Heart left ventricle (tissue), 16 donors: ENCODE measurements around the gene CD247. TPM values are rescaled to one million over a fixed set of nuclear protein-coding genes. Genes with fewer than 3 reads are reported as not detected.

Experiments used
- ATAC-seq, 4 donors: fragments of 200-7000 bp; cut with Tn5 transposase; one replicate each; pipeline ENCODE4 v1.9.1; 2020 to 2022; ENCODE audit warnings: moderate library complexity in 4 of 4, mild to moderate bottlenecking in 3 of 4, moderate number of reproducible peaks in 1 of 4
- DNase-seq, 5 donors: peaks; one replicate each; pipeline ENCODE4 v3.0.0-alpha.2; 2020
- H3K27ac ChIP-seq, 12 donors: fragments of 200-600 bp; sonication (generic) in 4 of 12; one replicate each; pipeline versions ENCODE4 v1.5.0 to v1.8.0; 2016 to 2022; ENCODE audit warnings: mild to moderate bottlenecking in 2 of 12
- H3K27me3 ChIP-seq, 9 donors: fragments of 200-600 bp; sonication (generic) in 2 of 9; one replicate each; pipeline versions ENCODE4 v1.5.1 to v1.8.0; 2016 to 2022; ENCODE audit warnings: mild to moderate bottlenecking in 3 of 9
- H3K36me3 ChIP-seq, 9 donors: fragments of 200-600 bp; sonication (generic) in 2 of 9; one replicate each; pipeline versions ENCODE4 v1.5.0 to v1.8.0; 2018 to 2022; ENCODE audit warnings: mild to moderate bottlenecking in 2 of 9
- H3K4me1 ChIP-seq, 12 donors: fragments of 200-600 bp; sonication (generic) in 4 of 12; one replicate each; pipeline versions ENCODE4 v1.5.0 to v1.8.0; 2016 to 2022; ENCODE audit warnings: mild to moderate bottlenecking in 3 of 12
- H3K4me3 ChIP-seq, 12 donors: fragments of 200-600 bp; sonication (generic) in 4 of 12; one replicate each; pipeline versions ENCODE4 v1.5.0 to v1.8.0; 2017 to 2022; ENCODE audit warnings: mild to moderate bottlenecking in 9 of 12, moderate library complexity in 4 of 12
- H3K9me3 ChIP-seq, 12 donors: fragments of 200-600 bp; sonication (generic) in 4 of 12; one replicate each; pipeline versions ENCODE4 v1.5.0 to v1.8.0; 2016 to 2022; ENCODE audit warnings: mild to moderate bottlenecking in 1 of 12
- POLR2A ChIP-seq, 2 donors: fragments of 450-650 bp; IDR thresholded peaks; one replicate each; pipeline ENCODE4 v1.6.1; 2017; ENCODE audit warnings: antibody characterized with exemption in 2 of 2, mild to moderate bottlenecking in 2 of 2, moderate library complexity in 2 of 2
- WGBS, 4 donors: extraction: QIAGEN DNeasy Blood & Tissue Kit in 2 of 4; methylation state at CpG; one replicate each; pipeline versions ENCODE4 v1.1.5 to v1.1.7; 2013 to 2018; 5-methylcytosine and 5-hydroxymethylcytosine counted together
- intact Hi-C, 10 donors: fragments of 100-400 bp; cut with DNase I; formaldehyde crosslinking; loops; one replicate each; pipeline versions ENCODE4 v1.11.1 to v1.14.2; 2022
- polyA plus RNA-seq, 2 donors: library from polyadenylated mRNA; stranded (reverse); fragments of 200-250 nt; gene quantifications; one replicate each; pipeline ENCODE4 v1.2.3, GENCODE V29; 2013
- total RNA-seq, 9 donors: library from RNA; depleted of rRNA in 2 of 9; stranded (reverse); fragments of >200 nt in 2 of 9; fragmentation: NEBNext Ultra II Directional in 3 of 9; extraction: Animal tissue kit (Norgen Biotek cat#: 25700) in 3 of 9; gene quantifications; one replicate each; pipeline versions ENCODE4 v1.1.0 to v1.2.4, GENCODE V29; 2016 to 2023
- TF ChIP-seq, protein P1 (sequence below), 12 donors: fragments of 200-600 bp; sonication (generic) in 4 of 12; IDR thresholded peaks; one replicate each; pipeline versions ENCODE4 v1.5.0 to v1.8.0; 2018 to 2022; ENCODE audit warnings: antibody characterized with exemption in 12 of 12, mild to moderate bottlenecking in 5 of 12
- donor health status: ischemic (EF 13 %, LVEDD 7.1; RV severe dilation, severe dysfunction).
- donor health status: healthy with polysubstance abuse.
- donor health status: DM: no; HTN: yes; CAD: no.
- donor health status: DM: no; HTN: no; CAD: no.
- donor health status: ischemic (EF 25% LVEDD 6.9; RV normal size, moderate dysfunction).
- donor health status: ischemic (EF 25% LVEDD 5.7; RV mildly dilated, moderate dysfunction).
- donor health status: healthy.
- donor health status: DM: yes; HTN: yes; CAD: no.
- donor health status: ischemic (EF 35%, LVEDD 5.7; RV mildly dilated, moderate dysfunction).
- donor health status: nonischemic (EF 11% LVEDD 7.7; RV severe dilation, severe dysfunction).
- donor health status: DM: yes; HTN: yes; CAD: no.
- donor health status: PGD.
- donor health status: ischemic (EF 29% LVEDD 5.4; RV normal size, mild dysfunction).
- donor health status: nonischemic (EF 23%, LVEDD 6.1; RV moderate dilation, normal function).

Gene CD247
- total and polyA plus RNA-seq, 11 donors = 0.19 to 7.6 (median 0.47) TPM; not detected in 1

DNA sequence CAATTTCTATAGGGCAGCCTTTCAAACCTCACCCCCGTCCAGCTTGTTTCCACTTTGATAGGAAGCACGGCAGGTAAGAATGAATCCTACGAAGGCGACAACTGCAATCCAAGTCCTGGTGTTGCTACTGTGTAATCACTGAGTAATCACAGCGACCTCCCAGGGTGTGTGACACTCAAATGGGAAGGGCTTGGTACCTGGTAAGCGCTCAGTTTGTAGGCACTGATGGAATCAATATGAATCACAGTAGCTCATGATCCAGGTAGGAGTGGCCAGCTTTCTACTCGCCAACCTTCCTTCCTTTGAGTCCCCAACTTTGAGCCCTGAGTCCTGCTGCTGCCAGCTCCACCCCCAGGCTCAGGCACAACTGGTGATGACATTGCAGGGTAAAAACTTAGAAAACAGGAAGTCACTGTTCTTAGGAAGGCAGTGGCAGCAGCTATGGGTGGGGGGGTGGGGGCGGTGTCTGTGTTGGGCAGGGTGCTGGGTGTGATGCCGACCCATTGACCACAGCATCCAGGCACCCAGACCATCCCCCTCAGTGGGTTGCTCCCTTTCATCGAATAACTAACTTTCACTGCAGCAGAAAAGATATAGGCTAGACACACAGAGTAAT lies 70.7 kb downstream of the CD247 start:
- H3K4me3 ChIP-seq = peak overlapping the region in 1 of 12 donors; percentile 36
- peaks cover 0 to 22% (median 0%) of the 10 kb centered on the region in 12 donors for H3K4me1 ChIP-seq
- no peaks in the 10 kb centered on the region for H3K36me3 ChIP-seq
- intact Hi-C loops = loop anchor here in 2 of 10 donors (10.0 kb wide), 1 partner anchor 87 kb away; no protein-coding TSS in a partner anchor
- no peak for DNase-seq
- H3K27me3 ChIP-seq = no peaks in the 10 kb centered on the region
- ATAC-seq = peak; percentile 15 to 67 (median 52)
- WGBS, 4 donors = 61 to 70% (median 64%) methylated on average over 10 of the region's 10 CpGs
- H3K9me3 ChIP-seq = no peaks in the 10 kb centered on the region
- TF ChIP-seq, protein P1, sequence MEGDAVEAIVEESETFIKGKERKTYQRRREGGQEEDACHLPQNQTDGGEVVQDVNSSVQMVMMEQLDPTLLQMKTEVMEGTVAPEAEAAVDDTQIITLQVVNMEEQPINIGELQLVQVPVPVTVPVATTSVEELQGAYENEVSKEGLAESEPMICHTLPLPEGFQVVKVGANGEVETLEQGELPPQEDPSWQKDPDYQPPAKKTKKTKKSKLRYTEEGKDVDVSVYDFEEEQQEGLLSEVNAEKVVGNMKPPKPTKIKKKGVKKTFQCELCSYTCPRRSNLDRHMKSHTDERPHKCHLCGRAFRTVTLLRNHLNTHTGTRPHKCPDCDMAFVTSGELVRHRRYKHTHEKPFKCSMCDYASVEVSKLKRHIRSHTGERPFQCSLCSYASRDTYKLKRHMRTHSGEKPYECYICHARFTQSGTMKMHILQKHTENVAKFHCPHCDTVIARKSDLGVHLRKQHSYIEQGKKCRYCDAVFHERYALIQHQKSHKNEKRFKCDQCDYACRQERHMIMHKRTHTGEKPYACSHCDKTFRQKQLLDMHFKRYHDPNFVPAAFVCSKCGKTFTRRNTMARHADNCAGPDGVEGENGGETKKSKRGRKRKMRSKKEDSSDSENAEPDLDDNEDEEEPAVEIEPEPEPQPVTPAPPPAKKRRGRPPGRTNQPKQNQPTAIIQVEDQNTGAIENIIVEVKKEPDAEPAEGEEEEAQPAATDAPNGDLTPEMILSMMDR (IDR thresholded peaks at IDR 0.05) = no peak
- TF ChIP-seq POLR2A (IDR thresholded peaks at IDR 0.05) = no peak
- peak overlapping the region in 1 of 12 donors; percentile 64 for H3K27ac ChIP-seq

DNA sequence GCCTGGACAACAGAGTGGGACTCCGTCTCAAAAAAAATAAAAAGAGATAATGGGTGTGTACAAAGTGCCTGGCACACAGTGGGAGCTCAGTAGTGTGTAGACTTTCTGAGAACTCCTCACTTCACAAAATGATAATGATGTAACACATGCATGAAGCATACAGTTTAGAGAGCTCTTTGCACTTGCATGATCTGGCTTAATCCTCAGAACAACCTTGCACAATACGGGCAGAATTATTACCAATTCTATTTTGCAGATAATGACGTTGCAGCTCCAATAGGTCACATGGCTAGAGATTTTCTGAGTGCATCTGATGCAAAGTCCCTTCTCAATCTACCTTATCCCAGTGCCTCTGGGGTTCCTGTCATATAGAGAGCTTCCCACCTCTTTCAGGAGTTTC lies 71.4 kb downstream of the CD247 start:
- H3K27me3 ChIP-seq = no peaks in the 10 kb centered on the region
- no peaks in the 10 kb centered on the region for H3K9me3 ChIP-seq
- H3K27ac ChIP-seq = peak overlapping the region in 1 of 12 donors; percentile 64
- DNase-seq (no peak), ATAC-seq (no peak)
- 76 to 86% (median 81%) methylated on average over 3 of the region's 3 CpGs for WGBS, 4 donors
- H3K4me3 ChIP-seq = no peak overlapping the region
- no peak for TF ChIP-seq POLR2A (IDR thresholded peaks at IDR 0.05)
- TF ChIP-seq, protein P1 (IDR thresholded peaks at IDR 0.05) = no peak
- H3K36me3 ChIP-seq = no peaks in the 10 kb centered on the region
- peaks cover 0 to 22% (median 0%) of the 10 kb centered on the region in 12 donors for H3K4me1 ChIP-seq
- intact Hi-C loops = loop anchor here in 2 of 10 donors (10.0 kb wide), 1 partner anchor 88 kb away; no protein-coding TSS in a partner anchor

DNA sequence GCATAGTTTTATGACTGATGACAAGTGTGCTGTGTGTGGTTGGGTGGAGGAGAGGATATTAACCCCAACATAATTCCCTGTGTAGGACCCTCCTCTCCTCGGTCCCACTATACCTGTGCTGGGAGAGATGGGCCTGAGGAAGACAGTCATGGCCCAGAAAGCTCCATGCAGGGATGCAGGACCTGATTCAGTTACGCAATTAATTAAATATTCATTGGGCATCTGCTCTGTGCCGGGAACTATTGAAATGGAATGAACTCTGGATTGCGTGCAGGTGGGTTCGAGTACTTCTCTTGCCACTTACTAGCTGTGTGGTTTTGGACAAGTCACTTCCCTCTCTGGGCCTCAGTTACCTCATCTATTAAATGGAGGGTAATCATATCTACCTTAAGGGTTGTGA lies 74.6 kb downstream of the CD247 start:
- Histone ChIP-seq H3K27ac (no peak overlapping the region), H3K27me3 (peaks cover 0 to 12% (median 9%) of the 10 kb centered on the region in 9 donors), H3K36me3 (no peaks in the 10 kb centered on the region), H3K9me3 (no peaks in the 10 kb centered on the region), H3K4me1 (peaks cover 0 to 32% (median 9%) of the 10 kb centered on the region in 12 donors), H3K4me3 (no peak overlapping the region)
- ATAC-seq = no peak
- intact Hi-C loops = loop anchor here in 9 of 10 donors (2.0 to 10.0 kb wide), 7 partner anchors 43 to 377 kb away; no protein-coding TSS in a partner anchor
- no peak for DNase-seq
- WGBS, 4 donors = 82 to 90% (median 88%) methylated on average over 5 of the region's 5 CpGs
- TF ChIP-seq, protein P1 (IDR thresholded peaks at IDR 0.05) = no peak
- TF ChIP-seq POLR2A (IDR thresholded peaks at IDR 0.05) = no peak

DNA sequence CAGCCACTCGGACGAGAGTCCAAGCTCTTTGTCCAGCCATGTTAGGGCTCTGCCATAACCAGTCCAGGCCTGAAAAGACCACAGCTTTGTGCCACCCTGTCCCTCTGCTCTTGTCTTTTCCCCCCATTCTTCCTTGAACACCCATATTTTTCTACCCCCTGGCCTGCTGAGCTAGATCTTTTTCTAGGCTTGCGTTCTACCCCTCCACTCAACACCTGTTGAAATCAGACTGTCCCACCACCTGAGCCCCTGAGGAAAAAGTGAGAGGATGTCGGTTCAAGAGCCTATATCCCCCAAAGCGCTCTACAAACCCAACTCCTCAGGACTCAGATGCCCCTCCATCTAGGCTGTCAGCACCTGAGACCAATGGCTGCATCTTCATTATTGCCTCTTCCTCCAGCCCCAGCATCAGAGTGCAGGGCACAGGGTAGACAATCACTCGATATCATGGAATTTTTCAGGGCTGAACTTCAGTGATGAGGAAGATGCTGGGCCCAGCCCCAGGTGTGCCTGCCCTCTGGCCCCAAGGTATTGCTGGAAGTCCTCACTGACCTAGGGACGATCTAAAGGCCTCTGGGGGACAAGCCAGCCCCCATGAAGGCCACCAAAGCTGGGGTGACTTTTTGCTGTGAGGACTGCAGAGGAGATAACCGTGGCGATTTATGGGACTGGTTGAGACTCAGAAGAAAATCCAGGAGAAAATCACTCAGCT lies 75.3 kb downstream of the CD247 start:
- WGBS, 4 donors = 86 to 90% (median 87%) methylated on average over 9 of the region's 9 CpGs
- DNase-seq (no peak), ATAC-seq (no peak)
- intact Hi-C loops = loop anchor here (1.0 to 10.0 kb wide), 9 partner anchors 42 to 377 kb away; no protein-coding TSS in a partner anchor
- no peaks in the 10 kb centered on the region for H3K36me3 ChIP-seq
- TF ChIP-seq POLR2A (IDR thresholded peaks at IDR 0.05) = no peak
- TF ChIP-seq, protein P1 (IDR thresholded peaks at IDR 0.05) = no peak
- no peaks in the 10 kb centered on the region for H3K9me3 ChIP-seq
- H3K4me3 ChIP-seq = no peak overlapping the region
- peaks cover 0 to 25% (median 9%) of the 10 kb centered on the region in 12 donors for H3K4me1 ChIP-seq
- no peak overlapping the region for H3K27ac ChIP-seq
- peaks cover 0 to 16% (median 10%) of the 10 kb centered on the region in 9 donors for H3K27me3 ChIP-seq
